K562 (cell line): ENCODE results near the gene GPR15LG. TPM values are rescaled to one million over a fixed set of nuclear protein-coding genes. Genes with fewer than 3 reads are reported as not detected.
A peak's percentile ranks its signal among the peaks of the same experiment; 100 is the strongest.

Source experiments
- ATAC-seq: fragments of 200-7000 bp; cut with Tn5 transposase; 3 replicates; pipeline ENCODE4 v1.9.1; 2020; ENCODE audit warnings: moderate library complexity
- BruUV-seq: library from RNA; stranded (reverse); fragments of 400-500 nt; replicated peaks from 2 replicates; lab custom pipeline; 2021; lab: Mats Ljungman, UMichigan
- CTCF ChIA-PET: fragments of 300-600 bp; formaldehyde crosslinking; extraction: SDS; loops from one replicate; lab custom pipeline; 2021; ENCODE audit warnings: low intra/inter-chr PET ratio; lab: Yijun Ruan, JAX
- POLR2A ChIA-PET: fragments of 300-600, 350-650 bp; sonication (Branson Sonifier 250); formaldehyde crosslinking; extraction: SDS; loops from one replicate; lab custom pipeline; 2021; ENCODE audit warnings: antibody characterized with exemption, inconsistent platforms; lab: Yijun Ruan, JAX
- DNase-seq, 4 experiments: peaks; one replicate each; pipeline versions ENCODE4 v3.0.0 to v3.0.0-alpha.2; 2011 to 2018; ENCODE audit warnings: low spot score in 3 of 4, mixed read lengths in 3 of 4; ENCODE audit errors: extremely low read depth in 1 of 4
- FAIRE-seq: peaks from 2 replicates; lab custom pipeline; 2011; peaks lifted over from hg19 to GRCh38; lab: Jason Lieb, UNC
- H2AFZ ChIP-seq: 2 replicates; pipeline ENCODE4 v1.6.0; 2011; ENCODE audit warnings: low read depth, low read length, control low read depth, inconsistent platforms
- H3K27ac ChIP-seq: fragments of 200-600 bp; 3 replicates; pipeline ENCODE4 v1.8.0; 2011; ENCODE audit warnings: low read depth, mild to moderate bottlenecking, control low read depth, inconsistent platforms, low read length, moderate library complexity, mixed read lengths; ENCODE audit errors: extremely low read depth
- H3K27me3 ChIP-seq, 2 experiments: fragments of 300-600 bp in 1 of 2; 2 replicates in 1 of 2; 3 replicates in 1 of 2; pipeline versions ENCODE4 v1.6.0 to v1.8.0; 2011; ENCODE audit warnings: inconsistent platforms in 2 of 2, low read length in 2 of 2, mild to moderate bottlenecking in 1 of 2, mixed read lengths in 1 of 2, moderate library complexity in 1 of 2; ENCODE audit not compliant: control insufficient read depth in 2 of 2, insufficient read depth in 2 of 2
- H3K36me3 ChIP-seq: fragments of 300-600 bp; 3 replicates; pipeline ENCODE4 v1.8.0; 2011; ENCODE audit warnings: mild to moderate bottlenecking, low read length, inconsistent platforms; ENCODE audit not compliant: control insufficient read depth, insufficient read depth
- H3K4me1 ChIP-seq, 2 experiments: fragments of 200-600 bp in 1 of 2; replicated peaks in 1 of 2; 2 replicates in 1 of 2; 3 replicates in 1 of 2; pipeline versions ENCODE4 v1.5.1 to v1.8.0; 2011; ENCODE audit warnings: inconsistent platforms in 2 of 2, low read length in 2 of 2, mild to moderate bottlenecking in 1 of 2, mixed read lengths in 1 of 2, moderate library complexity in 1 of 2; ENCODE audit not compliant: control insufficient read depth in 2 of 2, insufficient read depth in 2 of 2
- H3K4me2 ChIP-seq: 2 replicates; pipeline ENCODE4 v1.6.1; 2011; ENCODE audit warnings: low read length, control low read depth, inconsistent platforms, mixed read lengths; ENCODE audit not compliant: insufficient read depth
- H3K4me3 ChIP-seq: fragments of 200-600 bp; sonication (generic), shearing (Covaris generic); 2 replicates; pipeline ENCODE4 v1.5.1; 2016; ENCODE audit warnings: control low read depth, inconsistent platforms
- H3K79me2 ChIP-seq: fragments of 200-600 bp; 3 replicates; pipeline ENCODE4 v1.8.0; 2011; ENCODE audit warnings: low read length, inconsistent platforms; ENCODE audit not compliant: control insufficient read depth, insufficient read depth
- H3K9ac ChIP-seq, 2 experiments: 2 replicates each; pipeline versions ENCODE4 v1.6.0 to v1.6.1; 2011; ENCODE audit warnings: low read depth in 2 of 2, low read length in 2 of 2, control low read depth in 1 of 2, inconsistent platforms in 1 of 2, mild to moderate bottlenecking in 1 of 2, mixed read lengths in 1 of 2; ENCODE audit not compliant: insufficient read depth in 1 of 2
- H3K9me1 ChIP-seq: one replicate; pipeline ENCODE4 v1.6.0; 2011; ENCODE audit warnings: inconsistent platforms, mild to moderate bottlenecking, low read length, moderate library complexity; ENCODE audit not compliant: control insufficient read depth, insufficient read depth
- H3K9me3 ChIP-seq: replicated peaks from 2 replicates; pipeline ENCODE4 v1.5.1; 2011; ENCODE audit warnings: low read depth, low read length, inconsistent platforms; ENCODE audit not compliant: control insufficient read depth, insufficient read depth
- H4K20me1 ChIP-seq: replicated peaks from 2 replicates; pipeline ENCODE4 v1.6.1; 2011; ENCODE audit warnings: low read length, inconsistent platforms, mixed read lengths; ENCODE audit not compliant: control insufficient read depth, insufficient read depth
- ADNP ChIP-seq: fragments of 200-800 bp; sonication (Bioruptor generic); IDR thresholded peaks from 2 replicates; pipeline ENCODE4 v1.6.1; 2016; ENCODE audit warnings: missing genetic modification characterization, missing compliant biosample characterization
- BRD9 ChIP-seq: fragments of 450-650 bp; IDR thresholded peaks from 2 replicates; pipeline ENCODE4 v1.6.1; 2018; ENCODE audit warnings: low read depth; ENCODE audit not compliant: partially characterized antibody
- CUX1 ChIP-seq: fragments of 200-800 bp; sonication (Bioruptor generic); IDR thresholded peaks from 2 replicates; pipeline ENCODE4 v1.6.1; 2016; ENCODE audit warnings: missing genetic modification characterization, missing compliant biosample characterization
- EGR1 ChIP-seq: fragments of 450-650 bp; conservative IDR thresholded peaks from 2 replicates; pipeline ENCODE4 v1.6.1; 2017; ENCODE audit warnings: mild to moderate bottlenecking
- HDAC2 ChIP-seq: fragments of 450-650 bp; IDR thresholded peaks from 2 replicates; pipeline ENCODE4 v1.6.1; 2016; ENCODE audit warnings: mild to moderate bottlenecking
- LEF1 ChIP-seq: fragments of 450-650 bp; IDR thresholded peaks from 2 replicates; pipeline ENCODE4 v1.6.1; 2016; ENCODE audit warnings: mild to moderate bottlenecking
- NFE2L1 ChIP-seq: fragments of 450-650 bp; IDR thresholded peaks from 2 replicates; pipeline ENCODE4 v1.6.1; 2016; ENCODE audit warnings: missing genetic modification characterization, low read depth, mild to moderate bottlenecking, missing compliant biosample characterization, moderate library complexity, borderline replicate concordance
- RCOR1 ChIP-seq, 2 experiments: IDR thresholded peaks; 2 replicates each; pipeline ENCODE4 v1.6.1; 2012; ENCODE audit warnings: low read depth in 2 of 2, low read length in 2 of 2, borderline replicate concordance in 1 of 2, improper control_type of control experiment in 1 of 2
- TRIM24 ChIP-seq, 2 experiments: fragments of 450-650 bp; IDR thresholded peaks; 2 replicates each; pipeline ENCODE4 v1.6.1; 2016
- ZNF592 ChIP-seq: fragments of 450-650 bp; IDR thresholded peaks from 2 replicates; pipeline ENCODE4 v1.6.1; 2017; ENCODE audit warnings: antibody characterized with exemption, mild to moderate bottlenecking
- WGBS: fragments of 100-300 bp; shearing (Covaris generic); methylation state at CpG from one replicate; pipeline ENCODE4 v1.1.6; 2016; ENCODE audit warnings: low coverage, mixed read lengths; ENCODE audit not compliant: insufficient coverage; ENCODE audit errors: missing lambda C conversion rate; 5-methylcytosine and 5-hydroxymethylcytosine counted together
- in situ Hi-C: fragments of 300-500 bp; cut with MboI; formaldehyde crosslinking; loops from 4 replicates; pipeline ENCODE4 v1.15.0; 2018; ENCODE audit warnings: inconsistent platforms, mixed read lengths
- intact Hi-C: fragments of 100-400 bp; cut with micrococcal nuclease; formaldehyde crosslinking; loops from 2 replicates; pipeline ENCODE4 v1.14.2; 2022
- polyA plus RNA-seq, 8 experiments: library from polyadenylated mRNA; depleted of rRNA in 4 of 8; stranded (reverse) in 5 of 8; unstranded in 3 of 8; fragments of >200 nt; fragmentation: Nextera tagmentation in 2 of 8; fragmentation: Illumina TruSeq in 1 of 8; extraction: Ambion mirVana in 2 of 8; extraction: Trizol in 1 of 8; gene quantifications; 2 replicates each; pipeline versions ENCODE4 v1.2.1 to v1.2.3, GENCODE V29; 2011 to 2014; ENCODE audit warnings: inconsistent platforms in 1 of 8, missing spikeins in 1 of 8
- total RNA-seq, 7 experiments: library from RNA; depleted of rRNA in 6 of 7; stranded (reverse); fragments of >200 nt in 6 of 7; fragmentation: Illumina TruSeq in 2 of 7; extraction: Trizol in 2 of 7; gene quantifications; 2 replicates each; pipeline versions ENCODE4 v1.2.1 to v1.2.3, GENCODE V29; 2011 to 2021; ENCODE audit warnings: low replicate concordance in 1 of 7

The GPR15LG gene
- total and polyA plus RNA-seq, 9 of the 15 experiments (the other 6 are each of a cell fraction or from before 2014, with no cell fraction given): 0.51 TPM; not detected in 8

- ChIA-PET CTCF (no interaction called here), POLR2A (interaction anchor here (0.7 to 4.0 kb wide), 10 partner anchors 9 to 1423 kb away, joined by 3 to 27 read pairs (median 4); partner anchors contain the start of gene CDHR1)
- peak overlapping the region; percentile 99 for H2AFZ ChIP-seq
- peaks cover 0 to 12% of the 10 kb centered on the region in 2 experiments; a peak in 4 of 5 replicates for H3K4me1 ChIP-seq
- peak overlapping the region; percentile 100 for H3K4me3 ChIP-seq
- ATAC-seq: peak; percentile 17
- peak; percentile 42 to 62 (median 54) for DNase-seq
- H3K9ac ChIP-seq: peak overlapping the region; percentile 5 to 100; a peak in 3 of 4 replicates
- FAIRE-seq: no peak
- H3K9me3 ChIP-seq: no peaks in the 10 kb centered on the region
- in situ Hi-C loops (no loop called here), intact Hi-C loops (no loop called here)
- TSS peak; percentile 98 for BruUV-seq
- peak overlapping the region; percentile 85 for H3K4me2 ChIP-seq
- H4K20me1 ChIP-seq: peaks cover 7% of the 10 kb centered on the region
- 52% methylated on average over 20 of the region's 20 CpGs for WGBS
- no peaks in the 10 kb centered on the region for H3K9me1 ChIP-seq
- H3K27ac ChIP-seq: peak overlapping the region; percentile 99
- H3K36me3 ChIP-seq: peaks cover 34% of the 10 kb centered on the region
- H3K79me2 ChIP-seq: peaks cover 43% of the 10 kb centered on the region
- H3K27me3 ChIP-seq: peaks cover 0 to 2% of the 10 kb centered on the region in 2 experiments; a peak in 1 of 5 replicates
- TF ChIP-seq ZNF592 (peak; percentile 49), EGR1 (0 out of 2 replicates have a peak, but pooled peaks have one; percentile 6), NFE2L1 (tag) (no peak), RCOR1 (IDR thresholded peaks at IDR 0.05; ENCODE audit: borderline replicate concordance in 1 of 2, low read depth in 2 of 2, low read length in 2 of 2) (0 out of 4 replicates have a peak, but pooled peaks of 1 of the 2 experiments have one; percentile 2), LEF1 (peak; percentile 66), BRD9 (peak; percentile 69), ADNP (tag) (peak; percentile 84), TRIM24 (IDR thresholded peaks at IDR 0.05) (0 out of 4 replicates have a peak, but pooled peaks of 1 of the 2 experiments have one; percentile 11), HDAC2 (0 out of 2 replicates have a peak, but pooled peaks have one; percentile 15), CUX1 (CRISPR knock-in tag) (peak; percentile 72; the same call in 1 of the 2 replicates)
These were observed 35.0 kb upstream of the GPR15LG start for GRCh38 chr10:84138478-84139125.
